Measurements from ENCODE around the gene TEX29.

Gene TEX29

GRCh38 chr13:111372651-111373425 lies 52.4 kb downstream of the TEX29 start:
- DNase-seq, result no peak

DNA sequence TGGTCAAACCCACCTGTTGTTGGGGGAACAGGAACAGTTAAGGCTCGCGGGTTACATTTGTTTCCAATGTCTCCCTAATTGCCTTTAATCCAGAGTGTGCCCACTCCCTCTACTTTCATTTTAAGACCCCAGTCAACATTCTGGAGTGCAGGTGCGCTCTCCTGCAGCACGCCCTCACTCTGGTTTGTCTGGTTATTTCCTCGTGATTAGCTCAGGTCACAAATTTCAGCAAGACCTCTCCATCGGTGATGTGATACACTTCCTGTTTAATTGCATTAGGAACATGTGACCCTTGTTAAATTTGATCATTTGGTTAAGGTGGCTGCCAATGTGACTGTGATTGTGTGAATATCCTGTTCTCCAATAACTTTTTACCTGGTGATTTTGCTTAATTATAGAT lies 53.0 kb downstream of the TEX29 start:
- no peak for DNase-seq

DNA sequence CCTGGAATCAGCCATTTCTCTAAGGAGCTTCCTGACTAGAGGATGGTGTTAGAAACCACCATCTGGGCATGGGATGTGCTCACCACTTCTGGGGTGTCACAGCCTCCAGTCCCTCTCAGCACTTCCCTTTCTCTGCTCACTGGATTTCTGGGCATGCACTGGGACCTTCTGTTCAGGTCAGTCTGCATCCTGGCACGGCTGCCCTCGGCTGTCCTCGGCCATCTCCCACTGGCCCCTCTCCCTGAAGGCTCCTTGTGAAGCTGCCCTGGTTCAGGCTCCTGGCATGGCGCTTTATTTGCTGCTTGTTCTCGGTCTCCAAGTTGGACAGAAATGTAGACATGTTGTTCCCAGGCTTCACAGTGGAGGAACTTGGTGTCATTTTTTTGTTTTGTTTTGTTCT lies 60.0 kb downstream of the TEX29 start:
- no peak for DNase-seq

GRCh38 chr13:111382411-111382810 lies 62.0 kb downstream of the TEX29 start:
- DNase-seq, result no peak

DNA sequence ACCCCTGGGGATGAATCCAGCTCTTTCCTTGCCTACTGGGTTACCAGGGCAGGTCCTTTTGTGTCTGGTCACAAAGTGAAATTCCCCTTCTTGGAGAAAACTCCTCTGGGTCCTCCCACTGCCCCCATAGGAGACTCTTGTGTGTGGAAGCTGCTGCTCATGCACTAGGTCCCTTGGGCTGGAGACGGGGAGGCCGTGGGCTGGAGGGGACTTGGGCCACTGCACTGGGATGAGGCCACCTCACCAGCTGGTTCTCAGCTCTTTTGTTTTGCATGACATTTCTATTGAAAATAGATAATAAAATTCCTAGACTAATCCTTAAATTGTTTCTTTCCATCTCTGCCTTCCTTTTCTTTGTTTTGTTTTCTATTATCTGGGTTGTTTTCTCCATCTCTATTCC lies 62.4 kb downstream of the TEX29 start:
- DNase-seq, result no peak

DNA sequence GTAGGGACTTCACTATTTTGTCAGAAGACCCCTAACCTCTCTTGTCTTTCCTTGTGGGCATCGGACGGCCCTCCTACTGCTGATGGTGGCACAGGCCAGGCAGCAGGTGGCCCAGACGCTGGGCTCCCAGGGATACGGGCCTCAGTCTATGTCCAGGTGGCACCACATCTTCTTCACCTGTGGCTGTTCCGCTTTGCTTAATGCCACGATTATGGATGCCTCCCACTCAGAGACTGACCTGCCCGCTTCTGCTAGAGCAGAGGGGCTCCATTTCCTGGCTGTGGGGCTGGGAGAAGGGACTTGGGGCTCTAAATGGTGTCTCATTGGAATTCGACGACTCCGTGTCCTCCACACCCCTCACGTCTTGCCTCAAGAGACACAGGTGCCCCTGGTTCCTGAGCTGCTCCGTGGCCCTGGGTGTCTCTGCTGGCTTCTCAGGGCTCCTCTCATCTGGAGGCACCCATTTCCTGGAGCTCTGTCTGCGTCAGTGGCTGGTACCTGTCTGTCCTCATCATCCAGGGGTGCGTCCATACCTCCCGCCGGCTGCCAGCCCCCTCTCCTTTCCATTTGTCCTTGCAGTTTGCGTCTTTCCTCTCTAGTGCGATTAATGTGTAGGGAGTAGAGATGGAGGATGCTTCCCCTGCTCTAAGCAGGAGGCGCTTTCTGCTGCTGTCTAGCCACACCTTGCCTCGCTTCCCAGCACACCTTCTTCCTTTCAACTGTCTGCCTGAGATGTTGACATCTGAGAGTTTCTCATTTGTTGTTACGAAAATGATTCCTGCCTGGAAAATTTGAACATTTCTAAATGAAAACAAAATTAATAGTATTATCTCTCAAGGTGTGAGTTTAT lies 63.4 kb downstream of the TEX29 start:
- DNase-seq, result no peak

- DNase-seq, result peak; percentile 37
Observed at GRCh38 chr13:111384441-111385182, 64.2 kb downstream of the TEX29 start.

GRCh38 chr13:111385183-111385857 lies 64.9 kb downstream of the TEX29 start:
- DNase-seq, result no peak

- no peak for DNase-seq
Observed at GRCh38 chr13:111387026-111387871, 66.8 kb downstream of the TEX29 start.

- DNase-seq, result no peak
Observed at GRCh38 chr13:111387945-111388600, 67.6 kb downstream of the TEX29 start.

DNA sequence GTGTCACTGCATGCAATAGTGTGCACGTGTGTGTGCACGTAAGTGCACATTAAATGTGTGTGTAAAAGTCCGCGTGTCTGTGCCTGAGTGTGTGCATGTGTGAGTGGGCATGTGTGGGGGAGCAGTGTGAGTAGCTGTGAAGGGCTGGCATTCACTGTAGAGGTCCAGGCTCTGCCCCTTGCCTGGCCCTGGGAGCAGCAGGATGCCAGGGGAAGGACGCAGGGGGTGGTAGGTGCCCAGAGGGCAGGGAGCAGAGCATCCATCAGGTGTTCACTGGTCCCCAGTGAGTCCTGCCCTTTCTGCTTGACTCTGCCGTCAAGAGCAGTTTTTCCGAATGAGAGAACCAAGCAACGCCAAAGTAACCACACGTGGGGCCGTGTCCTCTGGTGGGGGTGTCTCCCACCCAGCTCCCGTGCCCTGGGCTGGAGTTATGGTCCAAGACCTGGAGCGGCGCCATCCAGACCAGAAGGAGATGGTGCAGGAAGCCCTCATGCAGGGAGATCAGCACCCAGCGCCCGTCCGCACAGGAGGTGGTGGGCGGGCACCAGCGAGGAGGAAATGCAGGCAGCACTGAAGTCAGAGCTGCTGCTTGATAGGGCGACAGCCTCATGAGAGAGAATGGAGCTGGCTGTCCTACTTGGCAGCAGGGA lies 68.5 kb downstream of the TEX29 start:
- no peak for DNase-seq

GRCh38 chr13:111389621-111390521 lies 69.4 kb downstream of the TEX29 start:
- no peak for DNase-seq

- DNase-seq, result no peak
Observed at GRCh38 chr13:111390522-111391270, 70.3 kb downstream of the TEX29 start.

- DNase-seq, result no peak
Observed at GRCh38 chr13:111392486-111392885, 72.0 kb downstream of the TEX29 start.

- no peak for DNase-seq
Observed at GRCh38 chr13:111393221-111393790, 72.9 kb downstream of the TEX29 start.
